Measurements from ENCODE around the gene GARNL3. TPM values are rescaled to one million over a fixed set of nuclear protein-coding genes. Genes with fewer than 3 reads are reported as not detected.

The GARNL3 gene
- total RNA-seq, 1 experiment from 2014 or later: 1.2 TPM

DNA sequence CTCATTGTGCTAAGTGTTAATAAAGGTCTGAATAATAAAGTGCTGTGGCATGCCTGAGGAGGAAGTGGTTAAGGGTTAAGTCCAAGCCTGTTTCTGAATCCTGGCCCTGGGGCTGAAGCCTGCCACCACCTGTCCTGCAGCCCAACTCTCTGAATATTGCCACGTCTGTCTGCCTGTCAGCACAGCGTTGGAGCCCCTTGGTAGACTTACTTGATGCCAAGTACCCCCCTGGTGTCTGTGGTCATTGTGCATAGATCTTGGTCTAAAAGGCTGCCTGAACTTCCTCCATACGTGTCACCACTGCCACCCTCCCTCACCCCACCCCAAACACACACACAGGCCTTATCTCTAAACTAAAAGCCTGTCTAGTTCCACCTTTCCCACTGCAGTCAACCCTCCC, 97.0 kb downstream of the GARNL3 start:
- Histone ChIP-seq H3K4me1 (ENCODE audit: low read length) (no peaks in the 10 kb centered on the region), H3K9ac (ENCODE audit: low read length) (no peak overlapping the region), H3K4me3 (ENCODE audit: low read length) (no peak overlapping the region), H3K27ac (ENCODE audit: low read length) (no peak overlapping the region), H3K9me2 (replicated peaks; ENCODE audit: insufficient read depth, low read length) (no peaks in the 10 kb centered on the region), H3K79me2 (ENCODE audit: low read length) (no peaks in the 10 kb centered on the region), H2AFZ (ENCODE audit: low read length) (no peak overlapping the region), H4K20me1 (ENCODE audit: insufficient read depth, low read depth, low read length) (no peaks in the 10 kb centered on the region), H3K27me3 (ENCODE audit: low read length) (no peaks in the 10 kb centered on the region), H3K9me3 (ENCODE audit: low read length) (no peaks in the 10 kb centered on the region), H3K4me2 (ENCODE audit: low read depth, low read length, poor library complexity, severe bottlenecking) (no peak overlapping the region), H3K36me3 (ENCODE audit: insufficient read depth, low read length) (no peaks in the 10 kb centered on the region)
- no peak for DNase-seq

DNA sequence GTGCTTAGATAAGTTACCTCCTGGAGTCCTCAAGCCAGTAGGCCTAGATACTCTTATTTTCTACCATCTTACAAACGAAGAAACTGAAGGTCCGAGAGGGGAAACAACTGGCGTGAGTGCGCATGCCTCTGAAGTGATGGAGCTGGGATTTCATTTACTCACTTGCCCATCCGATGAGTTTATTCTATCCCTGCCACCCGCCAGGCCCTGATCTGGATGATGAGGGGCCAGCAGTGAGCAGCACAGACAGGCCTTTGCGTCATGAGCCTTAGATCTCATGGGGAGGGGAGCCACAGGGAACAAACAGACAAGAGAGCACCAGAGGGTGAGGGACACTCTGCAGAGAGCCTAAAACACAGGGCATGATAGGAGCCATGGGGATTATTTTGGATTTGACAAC, 98.3 kb downstream of the GARNL3 start:
- Histone ChIP-seq H3K79me2 (ENCODE audit: low read length) (no peaks in the 10 kb centered on the region), H3K4me1 (ENCODE audit: low read length) (no peaks in the 10 kb centered on the region), H3K27me3 (ENCODE audit: low read length) (no peaks in the 10 kb centered on the region), H3K9me2 (replicated peaks; ENCODE audit: insufficient read depth, low read length) (no peaks in the 10 kb centered on the region), H3K36me3 (ENCODE audit: insufficient read depth, low read length) (no peaks in the 10 kb centered on the region), H3K4me2 (ENCODE audit: low read depth, low read length, poor library complexity, severe bottlenecking) (no peak overlapping the region), H2AFZ (ENCODE audit: low read length) (no peak overlapping the region), H3K4me3 (ENCODE audit: low read length) (no peak overlapping the region), H3K9ac (ENCODE audit: low read length) (no peak overlapping the region), H3K9me3 (ENCODE audit: low read length) (no peaks in the 10 kb centered on the region), H4K20me1 (ENCODE audit: insufficient read depth, low read depth, low read length) (no peaks in the 10 kb centered on the region), H3K27ac (ENCODE audit: low read length) (no peak overlapping the region)
- no peak for DNase-seq

DNA sequence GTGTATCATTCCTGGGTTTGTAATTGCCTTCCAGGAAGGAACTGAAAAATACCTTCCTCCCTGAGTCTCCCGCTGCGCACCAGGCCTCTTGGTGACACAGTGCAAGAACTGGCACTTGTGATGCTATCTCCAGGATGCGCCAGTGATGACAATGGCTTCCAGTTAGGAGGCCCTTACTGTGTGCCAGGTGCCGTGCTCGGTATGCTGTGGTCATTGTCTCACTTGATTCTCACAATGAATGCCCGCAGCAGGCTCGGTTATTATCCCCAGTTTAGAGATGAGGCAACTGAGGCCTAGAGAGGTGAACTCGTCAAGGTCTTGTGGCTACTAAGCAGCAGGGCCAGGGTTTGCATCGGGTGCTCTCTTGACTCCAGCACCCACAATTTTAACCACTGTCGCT, 100.9 kb downstream of the GARNL3 start:
- Histone ChIP-seq H3K4me1 (ENCODE audit: low read length) (no peaks in the 10 kb centered on the region), H3K9me2 (replicated peaks; ENCODE audit: insufficient read depth, low read length) (no peaks in the 10 kb centered on the region), H2AFZ (ENCODE audit: low read length) (no peak overlapping the region), H3K9me3 (ENCODE audit: low read length) (no peaks in the 10 kb centered on the region), H3K9ac (ENCODE audit: low read length) (no peak overlapping the region), H3K27me3 (ENCODE audit: low read length) (no peaks in the 10 kb centered on the region), H4K20me1 (ENCODE audit: insufficient read depth, low read depth, low read length) (no peaks in the 10 kb centered on the region), H3K27ac (ENCODE audit: low read length) (no peak overlapping the region), H3K36me3 (ENCODE audit: insufficient read depth, low read length) (no peaks in the 10 kb centered on the region), H3K4me2 (ENCODE audit: low read depth, low read length, poor library complexity, severe bottlenecking) (no peak overlapping the region), H3K79me2 (ENCODE audit: low read length) (no peaks in the 10 kb centered on the region), H3K4me3 (ENCODE audit: low read length) (no peak overlapping the region)
- no peak for DNase-seq

DNA sequence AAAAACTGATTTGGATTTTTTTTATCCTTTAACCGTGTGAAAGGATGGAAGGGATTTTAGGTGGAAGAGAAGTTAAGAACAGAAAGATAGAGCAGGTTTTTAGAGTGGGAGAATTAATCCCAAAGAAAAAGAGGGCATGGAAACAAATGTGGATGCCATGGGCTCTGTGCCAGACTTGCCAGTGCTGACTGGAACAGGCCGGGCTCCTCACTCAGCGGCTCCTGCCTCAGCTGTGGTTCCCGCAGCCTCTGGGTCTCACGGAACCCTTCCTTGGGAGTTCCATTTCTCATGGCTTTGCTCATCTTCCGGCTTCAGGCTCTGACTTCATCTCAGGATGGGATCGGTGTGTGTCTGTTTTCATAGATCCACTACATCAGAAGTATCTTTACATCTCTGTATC, 102.0 kb downstream of the GARNL3 start:
- H3K4me2 ChIP-seq (ENCODE audit: low read depth, low read length, poor library complexity, severe bottlenecking): no peak overlapping the region
- no peak overlapping the region for H3K27ac ChIP-seq (ENCODE audit: low read length)
- no peak overlapping the region for H3K9ac ChIP-seq (ENCODE audit: low read length)
- H3K27me3 ChIP-seq (ENCODE audit: low read length): no peaks in the 10 kb centered on the region
- H3K9me3 ChIP-seq (ENCODE audit: low read length): no peaks in the 10 kb centered on the region
- no peaks in the 10 kb centered on the region for H3K36me3 ChIP-seq (ENCODE audit: insufficient read depth, low read length)
- H3K4me3 ChIP-seq (ENCODE audit: low read length): no peak overlapping the region
- no peaks in the 10 kb centered on the region for H3K9me2 ChIP-seq (replicated peaks; ENCODE audit: insufficient read depth, low read length)
- H4K20me1 ChIP-seq (ENCODE audit: insufficient read depth, low read depth, low read length): no peaks in the 10 kb centered on the region
- no peaks in the 10 kb centered on the region for H3K79me2 ChIP-seq (ENCODE audit: low read length)
- no peaks in the 10 kb centered on the region for H3K4me1 ChIP-seq (ENCODE audit: low read length)
- H2AFZ ChIP-seq (ENCODE audit: low read length): no peak overlapping the region
- no peak for DNase-seq

DNA sequence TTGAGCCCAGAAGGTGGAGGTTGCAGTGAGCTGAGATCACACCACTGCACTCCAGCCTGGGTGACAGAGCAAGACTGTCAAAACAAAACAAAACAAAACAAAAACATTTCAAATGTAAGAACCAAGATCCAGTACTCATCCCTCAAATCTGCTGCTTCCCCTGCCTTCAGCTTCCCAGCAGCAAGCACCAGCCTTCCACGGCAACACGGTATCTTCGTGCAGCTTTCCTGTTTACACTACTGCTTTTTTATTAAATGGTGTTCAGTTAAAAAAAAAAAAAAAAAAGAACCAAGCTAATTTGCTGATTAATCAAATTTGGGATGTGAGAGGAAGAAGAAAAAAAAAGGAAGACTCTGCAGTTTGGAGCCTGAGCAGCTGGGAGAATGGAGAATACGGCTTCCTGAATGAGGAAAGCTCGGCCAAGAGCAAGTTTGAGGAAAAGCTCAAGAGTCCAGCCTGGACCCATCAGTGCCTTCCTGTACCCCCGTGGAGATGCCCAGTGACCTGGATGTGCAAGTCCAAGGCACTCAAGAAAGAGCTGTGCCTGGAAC, 104.4 kb downstream of the GARNL3 start:
- H3K36me3 ChIP-seq (ENCODE audit: insufficient read depth, low read length): no peaks in the 10 kb centered on the region
- no peak for DNase-seq
- no peaks in the 10 kb centered on the region for H3K27me3 ChIP-seq (ENCODE audit: low read length)
- no peak overlapping the region for H3K27ac ChIP-seq (ENCODE audit: low read length)
- no peak overlapping the region for H3K4me3 ChIP-seq (ENCODE audit: low read length)
- no peak overlapping the region for H3K4me2 ChIP-seq (ENCODE audit: low read depth, low read length, poor library complexity, severe bottlenecking)
- H3K9ac ChIP-seq (ENCODE audit: low read length): no peak overlapping the region
- H3K9me3 ChIP-seq (ENCODE audit: low read length): no peaks in the 10 kb centered on the region
- no peaks in the 10 kb centered on the region for H3K4me1 ChIP-seq (ENCODE audit: low read length)
- H3K9me2 ChIP-seq (replicated peaks; ENCODE audit: insufficient read depth, low read length): no peaks in the 10 kb centered on the region
- no peak overlapping the region for H2AFZ ChIP-seq (ENCODE audit: low read length)
- no peaks in the 10 kb centered on the region for H3K79me2 ChIP-seq (ENCODE audit: low read length)
- no peaks in the 10 kb centered on the region for H4K20me1 ChIP-seq (ENCODE audit: insufficient read depth, low read depth, low read length)

DNA sequence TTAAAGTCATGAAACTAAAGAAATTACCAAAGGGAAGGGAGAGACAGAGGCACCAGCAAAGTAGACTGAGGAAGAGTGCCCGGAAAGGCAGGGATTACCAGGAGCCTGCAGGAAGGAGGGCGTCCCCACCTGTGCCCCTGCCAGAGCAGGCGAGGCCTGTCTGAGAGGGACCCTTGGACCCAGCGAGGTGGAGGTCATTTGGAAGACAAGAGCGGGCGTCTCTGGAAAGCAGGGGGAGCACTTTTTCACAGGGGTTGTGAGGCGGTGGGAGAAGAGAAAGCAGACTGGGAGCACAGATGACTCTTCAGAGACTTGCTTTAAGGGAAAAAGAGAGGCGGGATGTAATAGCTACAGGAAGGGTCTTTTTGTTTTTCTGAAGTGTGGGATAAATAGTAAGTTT, 104.9 kb downstream of the GARNL3 start:
- no peaks in the 10 kb centered on the region for H3K9me2 ChIP-seq (replicated peaks; ENCODE audit: insufficient read depth, low read length)
- H2AFZ ChIP-seq (ENCODE audit: low read length): no peak overlapping the region
- no peaks in the 10 kb centered on the region for H3K27me3 ChIP-seq (ENCODE audit: low read length)

DNA sequence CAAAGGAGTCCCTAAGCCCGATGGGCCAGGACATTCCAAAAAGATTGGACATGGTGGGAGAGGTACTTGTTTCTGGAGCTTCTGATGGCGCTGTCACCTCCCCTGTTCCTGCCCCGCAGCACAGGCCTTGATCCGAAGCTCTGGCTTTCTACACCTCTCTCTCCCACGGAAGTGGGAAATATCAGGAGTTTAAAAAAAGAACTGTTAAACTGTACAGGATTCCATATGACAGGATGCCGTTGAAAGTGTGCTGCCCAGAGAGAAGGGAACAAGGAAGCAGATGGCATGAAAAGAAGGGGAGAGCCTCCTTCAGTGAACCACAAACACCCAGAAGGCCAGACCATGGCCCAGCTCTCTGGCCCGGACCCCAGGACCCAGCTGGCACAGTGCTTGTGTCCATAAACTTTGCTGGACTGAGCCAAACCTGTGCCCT, 105.6 kb downstream of the GARNL3 start:
- no peaks in the 10 kb centered on the region for H3K4me1 ChIP-seq (ENCODE audit: low read length)
- no peaks in the 10 kb centered on the region for H3K36me3 ChIP-seq (ENCODE audit: insufficient read depth, low read length)
- no peak overlapping the region for H3K4me3 ChIP-seq (ENCODE audit: low read length)
- no peak overlapping the region for H3K4me2 ChIP-seq (ENCODE audit: low read depth, low read length, poor library complexity, severe bottlenecking)
- H2AFZ ChIP-seq (ENCODE audit: low read length): no peak overlapping the region
- H3K9ac ChIP-seq (ENCODE audit: low read length): no peak overlapping the region
- H3K79me2 ChIP-seq (ENCODE audit: low read length): no peaks in the 10 kb centered on the region
- no peaks in the 10 kb centered on the region for H3K9me2 ChIP-seq (replicated peaks; ENCODE audit: insufficient read depth, low read length)
- no peaks in the 10 kb centered on the region for H3K9me3 ChIP-seq (ENCODE audit: low read length)
- DNase-seq: no peak
- no peaks in the 10 kb centered on the region for H3K27me3 ChIP-seq (ENCODE audit: low read length)
- no peaks in the 10 kb centered on the region for H4K20me1 ChIP-seq (ENCODE audit: insufficient read depth, low read depth, low read length)
- H3K27ac ChIP-seq (ENCODE audit: low read length): no peak overlapping the region

More for the DNA sequence above, 104.9 kb downstream of the GARNL3 start:
- Histone ChIP-seq H4K20me1 (ENCODE audit: insufficient read depth, low read depth, low read length) (no peaks in the 10 kb centered on the region), H3K4me2 (ENCODE audit: low read depth, low read length, poor library complexity, severe bottlenecking) (no peak overlapping the region), H3K36me3 (ENCODE audit: insufficient read depth, low read length) (no peaks in the 10 kb centered on the region), H3K4me3 (ENCODE audit: low read length) (no peak overlapping the region), H3K79me2 (ENCODE audit: low read length) (no peaks in the 10 kb centered on the region), H3K9ac (ENCODE audit: low read length) (no peak overlapping the region), H3K9me3 (ENCODE audit: low read length) (no peaks in the 10 kb centered on the region), H3K4me1 (ENCODE audit: low read length) (no peaks in the 10 kb centered on the region), H3K27ac (ENCODE audit: low read length) (no peak overlapping the region)
- DNase-seq: no peak

DNA sequence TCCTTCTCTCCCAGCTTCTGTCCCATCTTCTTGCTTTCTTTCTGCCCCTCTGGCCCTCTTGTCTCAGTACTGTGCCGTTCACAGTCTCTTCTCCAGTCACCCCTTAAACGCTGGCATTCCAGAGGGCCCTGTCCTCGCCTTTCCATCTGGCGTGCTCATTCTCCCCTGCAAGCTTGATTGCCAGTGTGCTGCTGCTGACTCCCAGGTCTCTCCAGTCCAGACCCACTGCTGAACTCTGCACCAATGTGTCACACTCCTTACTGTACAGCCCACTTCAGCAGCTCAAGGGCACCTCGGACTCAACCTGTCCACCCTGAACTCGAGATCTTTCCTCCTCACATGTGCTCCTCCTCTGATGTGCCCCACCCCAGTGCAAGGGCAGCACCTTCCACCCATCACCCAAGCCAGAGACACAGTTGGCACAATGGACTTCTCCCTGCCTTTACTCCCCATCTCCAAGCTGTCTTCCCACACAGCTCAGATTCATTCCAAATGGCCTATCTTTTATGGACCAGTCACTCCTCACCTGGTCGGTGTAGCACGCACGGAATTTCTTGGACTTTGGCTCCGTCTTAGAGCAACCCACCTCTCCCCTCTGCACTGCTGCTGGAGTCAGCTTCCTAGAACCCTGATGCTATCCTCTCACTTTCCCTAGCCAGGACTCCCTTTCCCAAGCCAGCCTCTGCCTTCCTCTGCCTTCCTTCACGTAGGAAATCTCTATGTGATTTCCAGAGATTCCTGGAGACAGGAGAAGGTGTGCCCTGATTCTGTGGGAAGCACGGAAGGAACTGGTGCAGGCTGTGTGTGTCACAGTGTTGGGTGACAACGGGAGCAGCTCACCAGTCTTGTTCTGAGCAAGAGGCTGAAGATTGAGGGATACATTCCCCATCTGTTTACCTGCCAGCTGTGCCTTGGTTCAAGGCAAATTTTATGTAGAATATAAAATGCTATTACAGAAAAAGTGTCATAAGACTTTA, 106.4 kb downstream of the GARNL3 start:
- no peak for DNase-seq
- H3K9me2 ChIP-seq (replicated peaks; ENCODE audit: insufficient read depth, low read length): no peaks in the 10 kb centered on the region
- H3K27ac ChIP-seq (ENCODE audit: low read length): no peak overlapping the region
- no peak overlapping the region for H3K4me2 ChIP-seq (ENCODE audit: low read depth, low read length, poor library complexity, severe bottlenecking)
- H3K4me3 ChIP-seq (ENCODE audit: low read length): no peak overlapping the region
- H3K79me2 ChIP-seq (ENCODE audit: low read length): no peaks in the 10 kb centered on the region
- H2AFZ ChIP-seq (ENCODE audit: low read length): no peak overlapping the region
- no peaks in the 10 kb centered on the region for H4K20me1 ChIP-seq (ENCODE audit: insufficient read depth, low read depth, low read length)
- H3K9me3 ChIP-seq (ENCODE audit: low read length): no peaks in the 10 kb centered on the region
- no peak overlapping the region for H3K9ac ChIP-seq (ENCODE audit: low read length)
- no peaks in the 10 kb centered on the region for H3K27me3 ChIP-seq (ENCODE audit: low read length)
- no peaks in the 10 kb centered on the region for H3K36me3 ChIP-seq (ENCODE audit: insufficient read depth, low read length)
- H3K4me1 ChIP-seq (ENCODE audit: low read length): no peaks in the 10 kb centered on the region
